HG03521 (cell line): ENCODE results near the gene CXCR5.

Source experiments
- ATAC-seq: cut with Tn5 transposase; IDR thresholded peaks from one replicate; pipeline ENCODE4 v1.9.1; 2021; ENCODE audit warnings: mild to moderate bottlenecking, moderate library complexity; ENCODE audit not compliant: unreplicated experiment

CXCR5 gene

DNA sequence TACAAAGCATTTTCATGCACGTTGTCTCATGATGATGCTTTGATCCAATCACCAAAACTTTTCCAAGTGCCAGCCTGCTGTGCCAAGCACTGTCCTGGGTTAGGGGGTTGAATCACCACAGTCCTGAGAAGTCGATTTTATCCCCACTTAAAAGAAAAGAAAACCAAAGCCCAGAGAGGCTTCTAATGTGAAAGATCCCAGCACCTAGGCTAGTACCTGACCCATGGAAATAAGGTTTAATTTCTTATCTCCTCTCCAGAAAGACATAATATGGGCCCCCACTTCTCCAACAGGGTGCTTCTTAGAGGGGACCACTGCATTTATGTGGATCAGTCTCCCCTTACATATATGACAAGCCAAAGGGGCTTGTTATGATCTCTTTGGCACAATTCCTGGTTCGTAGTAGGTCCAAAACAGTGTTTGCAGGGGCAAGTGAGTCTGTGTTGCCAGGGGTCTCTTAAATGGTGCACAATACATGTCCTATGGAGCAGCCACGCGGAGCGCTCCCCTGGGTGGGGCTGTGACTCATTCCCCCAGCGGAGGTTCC is 43.9 kb downstream of the CXCR5 start:
- ATAC-seq = no peak

DNA sequence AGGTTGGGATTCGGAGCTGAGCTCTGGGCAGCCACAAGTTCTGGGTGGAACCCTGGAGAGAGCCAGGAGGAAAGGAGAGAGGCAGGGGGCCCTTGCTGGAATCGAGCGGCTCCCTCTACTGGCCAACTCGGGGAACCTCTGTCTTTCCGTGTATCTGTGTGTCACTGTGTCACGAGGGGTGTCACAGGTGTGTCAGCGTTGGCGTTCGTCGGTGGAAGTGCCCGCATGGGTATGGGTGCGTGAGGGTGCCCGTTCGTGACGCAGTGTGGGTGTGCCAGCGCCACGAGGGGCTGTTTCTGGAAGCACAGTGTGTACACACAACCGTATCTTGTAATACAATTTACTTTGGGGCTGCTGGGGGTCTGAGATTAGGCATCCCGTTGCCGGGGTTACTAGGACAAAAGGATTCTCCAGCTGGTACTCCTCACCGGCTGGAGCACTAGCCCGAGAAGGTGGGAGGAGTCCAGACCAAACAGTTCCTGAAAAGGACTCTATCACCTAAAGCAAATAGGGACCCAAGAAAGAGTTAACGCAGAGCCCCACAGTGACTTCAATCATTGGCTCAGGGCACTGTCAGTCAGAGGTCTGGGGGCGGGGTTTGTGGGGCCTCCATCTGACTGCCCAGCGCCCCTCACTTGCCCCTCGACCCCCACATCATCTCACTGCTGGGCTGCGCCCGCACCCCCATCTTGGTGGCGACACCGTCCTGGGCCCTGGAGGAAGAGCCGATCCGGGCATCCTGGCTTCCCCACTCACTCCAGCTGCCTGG is 44.6 kb downstream of the CXCR5 start:
- peak; percentile 33 for ATAC-seq

DNA sequence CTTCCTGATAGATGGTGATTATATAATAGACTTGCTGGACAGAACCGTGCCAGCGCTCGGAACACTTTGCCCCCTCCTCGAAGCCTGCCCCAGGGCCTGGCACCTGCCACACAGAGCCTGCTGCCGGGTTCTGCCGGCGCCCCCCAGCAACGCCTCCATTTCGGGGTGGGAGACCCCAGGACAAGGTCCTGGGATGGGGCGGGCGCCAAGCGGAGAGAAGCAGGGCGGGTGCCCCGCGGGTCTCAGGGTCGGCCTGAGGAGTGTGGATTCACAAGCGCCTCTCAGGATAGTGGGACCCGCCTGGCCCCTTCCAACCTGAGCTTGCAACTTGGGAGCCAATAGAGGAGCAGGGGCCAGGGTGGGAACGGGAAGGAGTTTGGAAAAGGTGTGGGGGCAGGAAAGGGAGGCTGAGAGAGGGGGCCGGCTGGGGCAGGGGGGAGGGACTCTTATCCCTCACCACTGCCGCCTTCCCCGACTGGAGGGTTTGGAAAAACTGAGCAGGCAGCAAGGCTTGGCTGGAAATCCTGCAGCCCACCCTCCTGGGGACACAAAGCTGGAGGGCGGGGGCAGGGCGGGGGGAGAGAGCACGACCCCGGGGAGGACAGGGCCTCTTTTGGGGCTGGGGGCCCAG is 45.3 kb downstream of the CXCR5 start:
- no peak for ATAC-seq

DNA sequence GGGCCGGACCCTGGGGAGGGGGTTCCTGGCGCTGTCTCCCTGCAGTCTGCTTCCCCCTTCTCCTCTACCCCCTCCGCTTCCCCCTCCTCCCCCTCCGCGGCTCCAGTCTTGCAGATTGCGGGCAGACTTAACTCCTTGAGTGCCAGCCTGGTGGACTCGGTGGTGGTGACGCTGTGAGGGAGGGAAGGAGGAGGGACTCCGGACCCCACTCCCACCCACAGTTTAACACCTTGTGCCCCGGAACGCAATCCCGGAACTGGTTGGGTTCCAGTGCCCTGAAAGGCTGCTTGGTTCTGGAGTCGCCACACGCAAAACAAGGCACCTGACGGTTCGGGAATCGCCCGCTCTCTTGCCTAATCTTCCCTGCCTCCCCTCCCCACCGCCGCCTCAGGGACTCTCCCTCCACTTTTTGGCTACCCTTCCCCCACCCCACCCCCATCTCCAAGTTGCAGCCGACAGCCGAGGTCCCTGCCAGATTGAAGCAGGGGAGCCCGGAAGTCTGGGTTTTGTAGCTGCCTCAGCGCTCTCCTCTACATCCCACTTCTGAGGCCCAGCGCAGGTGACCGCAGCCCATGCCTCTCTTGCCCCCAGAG is 45.9 kb downstream of the CXCR5 start:
- ATAC-seq = no peak

DNA sequence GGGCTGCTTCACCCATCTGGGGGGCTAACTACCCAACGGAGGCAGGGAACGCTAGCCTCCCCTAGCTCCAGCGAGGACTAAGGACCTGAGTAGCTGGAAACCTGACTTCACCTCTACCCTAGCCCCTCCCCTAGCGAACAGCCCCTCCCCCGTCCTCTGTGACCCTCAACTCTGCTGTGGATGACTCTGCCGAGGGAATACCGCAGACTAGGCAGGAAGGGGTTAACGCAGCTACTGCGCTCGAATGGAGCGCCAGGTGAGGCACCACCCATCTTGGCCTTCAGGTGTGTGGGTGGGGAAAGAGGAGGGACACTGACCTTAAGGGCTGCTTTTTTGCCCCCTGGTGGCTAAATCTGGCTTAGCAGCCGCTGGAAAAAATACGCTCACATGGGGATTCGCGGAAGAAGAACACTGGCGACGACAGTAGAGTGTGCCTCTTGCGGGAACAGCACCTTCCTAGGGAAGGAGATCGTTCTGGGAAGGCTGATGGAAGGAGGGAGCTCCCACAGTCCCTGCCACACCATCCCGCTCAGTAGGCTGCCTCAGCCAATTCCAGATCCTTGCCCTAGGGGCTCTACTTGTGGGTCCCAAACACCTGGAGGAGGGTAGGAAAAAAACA is 46.5 kb downstream of the CXCR5 start:
- ATAC-seq = no peak

DNA sequence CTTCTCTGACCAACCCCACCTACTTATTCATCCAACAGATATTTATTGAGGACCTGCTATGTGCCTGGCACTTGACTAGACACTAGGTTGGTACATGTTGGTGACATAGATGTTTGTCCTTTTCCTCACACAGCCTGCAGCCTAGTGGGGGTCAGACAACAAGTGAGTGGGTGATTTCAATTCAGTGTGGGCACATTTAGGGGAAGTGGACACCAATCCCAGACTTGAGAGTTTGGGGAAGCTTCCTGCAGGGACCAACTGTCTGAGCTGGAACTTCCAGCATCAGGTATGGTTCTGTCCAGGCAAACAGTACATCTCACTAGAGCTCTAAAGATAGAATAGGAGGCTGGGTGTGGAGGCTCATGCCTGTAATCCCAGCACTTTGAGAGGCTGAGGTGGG is 47.9 kb downstream of the CXCR5 start:
- no peak for ATAC-seq

DNA sequence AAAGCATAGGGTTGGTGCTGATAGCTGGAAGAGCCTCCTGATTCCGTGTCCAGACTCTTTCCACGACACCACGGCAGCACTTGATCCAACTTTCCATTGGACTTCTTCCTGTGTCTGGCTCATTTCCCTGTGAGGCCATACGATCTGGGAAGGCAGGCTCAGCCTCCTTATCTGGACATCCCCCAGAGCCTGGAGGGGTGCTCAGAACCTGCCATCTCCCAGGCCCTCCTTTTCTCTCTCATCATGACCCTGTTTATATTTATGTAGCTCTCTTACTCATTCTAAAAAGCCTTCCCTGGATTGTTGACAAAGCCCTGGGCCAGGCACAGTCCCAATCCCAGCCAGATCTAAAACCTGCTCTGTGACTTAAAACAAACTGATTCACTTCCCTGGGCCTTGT is 49.8 kb downstream of the CXCR5 start:
- ATAC-seq = no peak

DNA sequence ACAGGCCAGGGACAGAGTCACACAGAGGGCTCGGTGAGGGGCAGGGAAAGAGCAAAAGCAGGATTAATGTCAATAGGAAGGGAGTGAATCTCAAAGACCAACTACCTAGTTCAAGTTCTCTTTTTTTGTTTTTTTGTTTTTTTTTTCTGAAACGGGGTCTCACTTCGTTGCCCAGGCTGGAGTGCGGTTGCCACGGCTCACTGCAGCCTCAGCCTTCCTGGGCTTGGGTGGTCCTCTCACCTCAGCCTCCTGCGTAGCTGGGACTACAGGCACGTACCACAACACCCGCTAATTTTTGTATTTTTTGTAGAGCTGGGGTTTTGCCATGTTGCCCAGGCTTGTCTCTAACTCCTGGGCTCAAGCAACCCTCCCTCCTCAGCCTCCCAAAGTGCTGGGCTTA is 51.7 kb downstream of the CXCR5 start:
- ATAC-seq = no peak

DNA sequence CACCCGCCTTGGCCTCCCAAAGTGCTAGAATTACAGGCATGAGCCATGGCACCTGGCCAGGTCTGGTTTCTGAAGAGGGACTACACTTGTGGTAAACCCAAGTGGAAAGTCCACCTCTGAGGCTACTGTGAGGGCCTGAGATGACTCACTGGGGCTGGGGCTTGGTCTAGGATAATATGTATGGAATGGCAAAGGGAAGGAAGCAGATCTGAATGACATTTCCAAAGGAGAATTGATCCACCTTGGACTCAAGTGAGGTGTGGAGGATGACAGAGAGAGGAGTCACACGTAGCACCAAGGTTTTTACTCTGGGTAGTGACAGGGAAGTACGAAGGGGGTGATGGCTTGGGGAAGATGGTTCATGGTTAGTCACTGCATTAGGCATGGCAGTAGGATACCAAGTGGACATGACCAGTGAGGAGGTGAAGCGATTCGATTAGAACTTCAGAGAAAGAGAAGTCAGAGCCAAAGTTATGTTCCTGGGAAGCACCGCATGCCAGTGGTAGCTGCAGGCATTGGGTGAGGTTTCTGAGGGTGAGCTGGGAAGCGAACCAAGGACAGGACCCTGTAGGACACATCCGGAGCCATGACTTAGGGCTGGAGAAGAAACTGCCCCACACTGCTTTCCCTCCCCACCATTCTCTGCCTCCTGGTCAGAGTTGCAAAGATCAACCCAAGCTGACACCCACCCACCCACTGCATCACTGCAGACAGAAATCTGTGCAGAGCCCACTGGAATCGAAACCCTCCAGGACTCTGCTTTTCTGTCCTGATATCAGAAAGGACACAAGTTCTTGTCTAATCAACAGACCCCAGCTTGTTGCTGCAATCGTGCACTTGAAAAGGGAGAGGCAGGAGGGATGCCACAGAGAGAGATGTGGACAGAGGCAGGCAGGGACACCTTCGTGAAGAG is 55.1 kb downstream of the CXCR5 start:
- ATAC-seq = no peak

DNA sequence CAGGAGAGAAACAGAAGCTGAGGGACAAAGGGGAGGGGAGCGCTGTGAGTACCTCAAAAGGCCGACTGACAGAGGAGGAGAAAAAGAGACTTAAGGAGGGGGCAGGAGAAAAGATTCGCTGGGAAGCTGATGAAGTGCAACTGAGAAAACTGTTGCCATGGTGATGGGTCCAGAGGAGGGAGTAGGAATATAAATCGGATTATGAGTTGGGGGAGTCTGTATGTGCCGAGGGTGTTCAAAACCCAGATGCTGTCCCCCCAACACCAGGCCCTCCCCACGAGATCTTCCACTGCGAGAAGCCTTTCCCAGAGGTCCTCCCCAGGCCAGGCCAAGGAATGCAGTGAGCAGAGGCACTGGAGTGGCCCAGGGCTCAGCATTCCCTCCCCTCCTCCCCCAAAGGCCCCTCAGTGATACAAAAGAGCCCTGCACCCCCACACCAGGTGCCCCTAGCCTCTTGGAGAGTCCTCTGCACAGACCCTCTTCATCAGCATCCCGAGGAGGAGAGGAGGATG is 55.8 kb downstream of the CXCR5 start:
- ATAC-seq = no peak

DNA sequence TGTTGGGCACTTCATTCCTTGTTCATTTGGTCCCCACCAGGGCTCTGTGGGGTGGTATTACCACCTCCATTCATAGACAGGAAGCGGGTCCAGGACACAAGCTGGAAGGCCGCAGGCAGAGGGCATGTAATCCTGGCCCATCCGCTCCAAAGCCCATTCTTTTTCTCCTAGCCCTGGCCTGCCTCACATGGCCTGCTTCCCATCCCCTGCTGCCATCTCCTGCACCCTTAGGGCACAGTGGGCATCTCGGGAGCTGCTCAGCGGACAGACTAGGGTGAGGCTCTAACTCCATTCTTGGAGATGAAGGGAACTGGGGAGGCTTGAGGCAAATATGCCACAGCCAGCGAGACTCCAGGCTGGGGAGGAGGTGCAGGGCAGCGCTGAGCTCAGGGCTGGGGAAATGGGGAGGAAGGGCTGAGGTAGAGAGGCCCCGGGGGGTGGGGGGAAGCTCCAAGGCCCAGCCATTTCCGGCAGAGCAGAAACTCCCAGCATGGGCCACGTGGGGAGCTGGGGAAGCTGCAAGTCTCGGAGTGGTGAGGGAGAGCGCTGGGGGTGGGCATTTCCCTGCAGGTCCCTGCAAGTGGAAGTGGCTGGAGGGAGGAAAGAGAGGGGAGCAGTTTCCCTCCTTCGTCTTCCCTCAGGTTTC is 56.4 kb downstream of the CXCR5 start:
- no peak for ATAC-seq

DNA sequence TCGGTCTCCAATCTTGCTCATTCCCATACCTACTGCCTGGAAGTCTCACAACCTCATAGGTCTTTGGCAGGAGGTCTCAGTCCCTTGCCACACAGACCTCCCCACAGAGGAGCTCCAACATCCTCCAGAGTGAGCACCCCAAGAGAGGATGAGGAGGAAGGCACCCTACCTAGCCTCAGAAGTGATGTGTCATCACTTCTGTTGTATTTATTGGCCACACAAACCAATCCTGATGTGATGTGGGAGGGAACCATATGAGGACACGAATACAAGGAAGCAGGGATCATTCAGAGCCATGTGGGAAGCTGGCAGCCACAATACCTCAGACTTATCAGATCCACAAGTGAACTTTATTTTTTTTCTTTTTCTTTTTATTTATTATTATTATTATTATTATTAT is 63.4 kb downstream of the CXCR5 start:
- ATAC-seq = no peak
